Fibroblast of the conjunctiva (primary cell): ENCODE results near the gene MGLL.

ENCODE experiments used
- DNase-seq: peaks from one replicate; pipeline ENCODE4 v3.0.0-alpha.2; 2010; ENCODE audit warnings: low read depth

Gene MGLL

GRCh38 chr3:127835993-127836882 is 13.9 kb upstream of the MGLL start:
- no peak for DNase-seq

GRCh38 chr3:127834771-127835170 is 12.5 kb upstream of the MGLL start:
- no peak for DNase-seq

GRCh38 chr3:127833281-127834032 is 11.1 kb upstream of the MGLL start:
- no peak for DNase-seq

- DNase-seq: peak; percentile 42
These were observed 9.4 kb upstream of the MGLL start for GRCh38 chr3:127831723-127832172.

- no peak for DNase-seq
These were observed 7.2 kb upstream of the MGLL start for GRCh38 chr3:127829537-127829936.

- no peak for DNase-seq
These were observed 5.5 kb upstream of the MGLL start for GRCh38 chr3:127827808-127828207.

- DNase-seq: no peak
These were observed 3.4 kb upstream of the MGLL start for GRCh38 chr3:127825756-127826155.

- no peak for DNase-seq
These were observed 2.0 kb upstream of the MGLL start for GRCh38 chr3:127824151-127824825.

- DNase-seq: no peak
These were observed 1.1 kb upstream of the MGLL start for GRCh38 chr3:127823426-127823857.

GRCh38 chr3:127822682-127823425 is 539 bp upstream of the MGLL start:
- DNase-seq: no peak

GRCh38 chr3:127821394-127821793 is 921 bp downstream of the MGLL start:
- no peak for DNase-seq

GRCh38 chr3:127820826-127821313 is 1.4 kb downstream of the MGLL start:
- DNase-seq: no peak

- no peak for DNase-seq
These were observed 2.0 kb downstream of the MGLL start for GRCh38 chr3:127820221-127820825.

GRCh38 chr3:127819656-127820055 is 2.7 kb downstream of the MGLL start:
- no peak for DNase-seq

GRCh38 chr3:127819086-127819485 is 3.2 kb downstream of the MGLL start:
- no peak for DNase-seq

- peak; percentile 57 for DNase-seq
These were observed 4.9 kb downstream of the MGLL start for GRCh38 chr3:127817406-127817841.

- DNase-seq: no peak
These were observed 5.4 kb downstream of the MGLL start for GRCh38 chr3:127816783-127817405.

- no peak for DNase-seq
These were observed 6.4 kb downstream of the MGLL start for GRCh38 chr3:127815641-127816605.

- no peak for DNase-seq
These were observed 7.3 kb downstream of the MGLL start for GRCh38 chr3:127815001-127815400.
